DND-41 (cell line): ENCODE data around the gene FARP1.

Source experiments
- CTCF ChIP-seq: IDR thresholded peaks from 2 replicates; pipeline ENCODE4 v1.5.1; 2012; ENCODE audit warnings: borderline replicate concordance, low read length, moderate library complexity, mild to moderate bottlenecking; ENCODE audit not compliant: poor library complexity, severe bottlenecking; ENCODE audit errors: extremely low read depth
- EZH2 ChIP-seq: IDR thresholded peaks from 3 replicates; pipeline ENCODE4 v1.6.1; 2012; ENCODE audit warnings: borderline replicate concordance, low read depth, mild to moderate bottlenecking, moderate library complexity, low read length, inconsistent platforms; ENCODE audit not compliant: severe bottlenecking

GRCh38 chr13:98456413-98456845 is 313.5 kb downstream of the FARP1 start:
- no peak for TF ChIP-seq CTCF
- TF ChIP-seq EZH2 = no peak
